Choroid plexus epithelial cell (primary cell): ENCODE data around the gene REEP3.

ENCODE experiments used
- DNase-seq: peaks from one replicate; pipeline ENCODE4 v3.0.0-alpha.2; 2010; ENCODE audit warnings: low read depth
- H3K4me3 ChIP-seq: 2 replicates; pipeline ENCODE4 v1.5.1; 2011; ENCODE audit warnings: low read depth, mild to moderate bottlenecking, control low read depth, low read length, moderate library complexity
- CTCF ChIP-seq: conservative IDR thresholded peaks from 2 replicates; pipeline ENCODE4 v1.5.1; 2011; ENCODE audit warnings: low read depth, mild to moderate bottlenecking, control low read depth, inconsistent platforms, low read length, moderate library complexity

The REEP3 gene

DNA sequence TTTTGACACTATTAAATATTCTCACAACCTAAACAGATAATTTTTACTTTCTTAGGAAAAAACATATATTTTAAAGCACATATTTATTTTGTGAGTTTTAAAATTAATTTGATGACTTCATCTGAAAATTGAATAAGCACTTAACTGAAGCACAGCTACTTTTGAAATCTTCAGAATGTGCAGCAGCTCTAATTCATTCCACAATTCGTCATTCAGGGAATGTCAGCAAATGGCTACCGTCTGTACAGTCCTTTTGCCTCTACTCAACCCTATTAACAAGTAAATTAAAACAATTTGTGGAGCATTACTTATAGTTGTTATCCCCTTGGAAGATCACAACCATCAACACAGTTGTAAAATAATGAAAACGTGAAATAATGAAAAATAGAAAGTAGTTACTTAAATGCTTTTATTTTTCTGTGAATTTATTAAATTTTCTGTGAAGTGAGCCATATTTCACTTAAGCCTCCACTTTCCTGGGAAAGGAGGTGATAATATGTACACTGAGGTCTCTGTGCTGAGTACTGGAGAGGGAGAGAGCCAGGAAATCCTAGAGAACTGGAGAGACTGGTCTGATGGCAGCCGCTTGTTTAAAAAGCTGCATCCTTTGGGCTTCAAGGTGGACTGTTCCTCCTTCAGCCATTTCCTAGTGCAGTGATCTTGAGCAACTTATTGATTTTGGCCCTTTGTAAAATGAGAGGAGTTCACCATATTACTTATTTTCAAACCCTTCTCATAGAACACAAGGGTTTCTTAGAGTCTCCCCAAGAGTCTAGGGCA lies 70.6 kb downstream of the REEP3 start:
- H3K4me3 ChIP-seq: no peak overlapping the region
- DNase-seq: no peak
- no peak for TF ChIP-seq CTCF

- no peak for DNase-seq
- TF ChIP-seq CTCF: no peak
- no peak overlapping the region for H3K4me3 ChIP-seq
Observed at GRCh38 chr10:63593576-63593975, 72.4 kb downstream of the REEP3 start.

- no peak for TF ChIP-seq CTCF
- no peak overlapping the region for H3K4me3 ChIP-seq
- DNase-seq: no peak
Observed at GRCh38 chr10:63595072-63595471, 73.9 kb downstream of the REEP3 start.

GRCh38 chr10:63596924-63597323 lies 75.7 kb downstream of the REEP3 start:
- DNase-seq: no peak
- no peak for TF ChIP-seq CTCF
- no peak overlapping the region for H3K4me3 ChIP-seq

- no peak for TF ChIP-seq CTCF
- DNase-seq: no peak
- no peak overlapping the region for H3K4me3 ChIP-seq
Observed at GRCh38 chr10:63600540-63600939, 79.3 kb downstream of the REEP3 start.

DNA sequence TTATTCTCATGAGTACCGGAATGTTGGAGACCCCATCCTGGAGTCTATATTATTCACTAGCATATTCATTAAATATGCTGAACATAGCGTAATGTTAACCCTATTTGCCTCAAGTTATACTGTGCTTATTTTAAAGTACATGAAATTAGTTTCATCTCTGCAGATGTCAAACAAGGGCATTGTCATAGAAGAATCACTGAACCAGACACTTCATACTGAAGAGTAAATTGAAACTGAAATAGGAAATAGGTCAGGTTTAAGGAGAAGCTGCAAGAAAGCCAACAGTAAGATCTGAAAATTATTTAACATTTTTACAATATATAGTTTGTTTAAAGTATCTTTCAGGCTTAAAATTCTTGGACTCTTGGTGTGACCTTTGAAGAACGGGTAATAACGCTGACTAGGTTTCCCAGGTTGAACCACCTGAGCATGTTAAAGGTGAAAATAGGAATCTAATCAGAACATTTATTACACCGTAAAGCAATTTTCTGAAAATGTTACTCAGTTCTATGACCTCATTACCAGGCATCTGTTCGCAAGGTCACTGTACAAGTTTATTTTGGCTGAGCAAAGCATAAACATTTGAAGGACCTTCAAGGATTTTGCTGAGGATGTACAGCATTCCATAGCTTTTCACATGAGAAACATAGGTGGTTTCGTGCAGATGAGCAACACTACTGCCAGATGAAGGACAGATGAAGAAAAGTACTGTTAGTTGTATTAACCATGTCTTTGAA lies 82.7 kb downstream of the REEP3 start:
- peak; percentile 94 for DNase-seq
- no peak overlapping the region for H3K4me3 ChIP-seq
- no peak for TF ChIP-seq CTCF
